ENCODE data around the gene SPACA9.
A peak's percentile ranks its signal among the peaks of the same experiment; 100 is the strongest.

SPACA9 gene

DNA sequence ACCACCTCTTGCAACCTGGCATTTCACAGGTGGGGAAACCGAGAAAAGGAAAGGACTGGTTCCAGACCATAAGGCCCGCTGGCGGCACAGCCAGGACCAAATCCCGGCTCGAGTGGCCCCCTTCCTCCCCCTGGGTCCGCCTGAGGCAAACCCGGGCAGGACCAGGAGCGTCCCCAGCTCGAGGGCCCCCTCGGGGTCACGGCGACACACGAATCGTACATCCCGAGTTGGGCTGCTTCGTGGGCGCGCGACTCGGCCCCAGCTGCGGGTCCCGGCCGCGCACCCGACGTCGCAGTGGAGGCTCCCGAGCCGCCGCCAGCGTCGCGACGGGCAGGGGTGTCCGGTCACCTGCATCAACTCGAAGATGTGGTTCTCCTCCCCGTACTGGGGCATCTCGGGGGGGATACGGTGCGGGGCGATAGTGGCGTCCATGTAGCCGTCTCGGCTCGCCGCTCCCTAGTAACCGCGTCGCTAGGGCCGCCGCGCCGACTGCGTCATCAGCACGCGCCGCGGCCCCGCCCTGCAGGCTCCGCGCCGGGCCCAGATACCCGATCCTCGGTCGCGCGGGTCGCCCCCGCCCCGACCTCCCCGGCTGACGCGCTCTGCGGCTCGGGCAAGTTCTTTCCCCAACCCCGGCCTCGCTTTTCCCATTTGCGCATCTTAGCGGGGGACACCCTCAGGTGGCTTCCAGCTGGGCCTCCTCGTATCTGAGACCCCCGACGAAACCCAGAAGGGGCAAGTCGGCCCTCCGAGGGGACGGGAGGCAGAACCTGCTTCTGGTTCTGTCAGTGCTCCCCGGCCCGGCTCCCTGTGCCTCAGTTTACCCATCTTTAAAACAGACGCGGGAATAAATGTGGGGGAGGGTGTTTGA, 639 bp upstream of the SPACA9 start, which contains the start of gene AK8:
Gene AK8, minus strand, starts transcription at position 461 of the 871 bp plus-strand sequence. Its CDS starts 29 bp downstream, at position 432.
- Mint-ChIP-seq H3K36me3 (ENCODE audit: low read depth) (no peaks in the 10 kb centered on the region), H3K27me3 (ENCODE audit: low read depth) (peaks cover 6% of the 10 kb centered on the region), H3K4me3 (peak within 1 kb of the TSS; percentile 74), H3K27ac (peak within 1 kb of the TSS; percentile 82), H3K9me3 (no peaks in the 10 kb centered on the region), H3K4me1 (ENCODE audit: low read depth) (peaks cover 21% of the 10 kb centered on the region)

DNA sequence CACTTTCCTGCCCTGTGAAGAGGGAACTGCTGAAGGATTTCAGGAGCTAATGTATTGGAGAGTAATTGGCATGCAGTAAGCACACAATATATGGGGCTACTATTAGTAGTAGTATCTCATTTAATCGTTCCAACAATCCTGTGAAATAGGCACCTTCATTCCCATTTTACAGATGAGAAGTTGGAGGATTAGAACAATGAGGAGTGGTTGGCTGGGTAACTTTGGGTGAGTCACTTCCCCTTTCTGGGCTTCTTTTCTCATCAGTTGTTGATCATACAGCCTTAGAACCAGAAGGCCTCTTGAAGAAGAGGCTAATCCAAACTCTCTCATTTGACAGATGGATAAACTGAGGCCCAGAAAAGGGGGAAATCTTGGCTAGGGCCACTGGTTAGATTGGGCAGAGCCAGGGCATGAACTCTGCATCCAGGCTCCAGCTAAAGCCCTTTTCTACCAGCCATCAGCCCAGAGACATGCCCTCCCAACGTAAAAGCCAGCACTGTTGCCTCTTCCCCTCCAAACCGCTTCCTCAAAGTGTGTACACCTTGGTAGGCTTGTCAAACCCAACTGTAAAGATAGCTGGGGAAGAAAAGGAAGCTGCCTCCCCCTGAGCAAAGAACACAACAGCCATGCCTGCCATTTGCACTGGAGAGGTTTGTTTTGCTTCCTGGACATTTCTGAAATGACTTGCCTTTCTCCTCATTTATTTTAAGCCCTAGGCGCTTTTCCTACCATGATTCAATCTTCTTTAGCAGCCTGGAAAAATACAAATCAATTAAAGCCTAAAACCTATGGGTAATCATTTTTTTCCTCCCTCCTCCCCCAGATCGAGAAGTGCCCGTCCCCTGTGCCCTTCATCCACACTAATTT, 992 bp downstream of the SPACA9 start:
- Mint-ChIP-seq H3K27me3 (ENCODE audit: low read depth) (peaks cover 6% of the 10 kb centered on the region), H3K36me3 (ENCODE audit: low read depth) (no peaks in the 10 kb centered on the region), H3K27ac (peak overlapping the region; percentile 82), H3K4me1 (ENCODE audit: low read depth) (peaks cover 18% of the 10 kb centered on the region), H3K4me3 (peak overlapping the region; percentile 74), H3K9me3 (no peaks in the 10 kb centered on the region)

DNA sequence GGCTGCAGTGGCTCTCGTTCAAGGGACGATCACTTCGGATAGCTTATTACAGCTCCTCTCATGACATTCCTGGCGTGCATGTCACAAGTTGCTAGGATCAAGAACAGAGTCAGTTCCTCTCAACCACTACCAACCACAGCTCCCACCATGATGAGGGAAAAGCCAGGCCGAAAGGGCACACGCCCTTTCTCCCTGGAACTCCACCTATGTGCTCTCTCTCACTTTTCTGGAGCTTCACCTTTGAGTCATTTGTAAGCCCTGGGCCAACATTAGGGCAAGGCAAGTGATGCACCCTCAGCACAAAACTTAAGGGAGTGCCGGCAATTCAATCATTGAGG, 1.6 kb downstream of the SPACA9 start:
- H3K4me3 Mint-ChIP-seq, result peak overlapping the region; percentile 74
- peaks cover 6% of the 10 kb centered on the region for H3K27me3 Mint-ChIP-seq (ENCODE audit: low read depth)
- no peaks in the 10 kb centered on the region for H3K9me3 Mint-ChIP-seq
- H3K27ac Mint-ChIP-seq, result peak overlapping the region; percentile 82
- peaks cover 18% of the 10 kb centered on the region for H3K4me1 Mint-ChIP-seq (ENCODE audit: low read depth)
- H3K36me3 Mint-ChIP-seq (ENCODE audit: low read depth), result no peaks in the 10 kb centered on the region

DNA sequence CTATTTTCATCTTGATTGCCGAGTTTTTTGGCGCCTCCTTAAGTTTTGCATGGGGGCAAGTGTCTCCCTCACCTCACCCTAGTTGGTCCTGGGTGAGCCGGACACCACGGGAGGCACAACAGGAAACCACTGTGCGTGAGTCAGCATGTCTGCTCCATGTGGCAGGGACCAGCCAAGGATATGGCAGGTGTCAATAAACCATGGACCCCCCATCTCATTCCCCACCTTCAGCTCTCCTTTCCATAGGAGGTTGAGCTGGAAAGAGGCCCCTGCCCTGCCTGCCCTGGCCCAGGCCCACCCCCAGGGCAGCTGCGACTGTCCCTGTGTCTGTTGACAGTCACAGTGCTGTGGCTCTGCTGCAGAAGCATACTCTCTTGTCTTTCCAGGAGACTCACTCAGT, 3.1 kb downstream of the SPACA9 start:
- Mint-ChIP-seq H3K36me3 (ENCODE audit: low read depth) (no peaks in the 10 kb centered on the region), H3K27me3 (ENCODE audit: low read depth) (no peaks in the 10 kb centered on the region), H3K4me1 (ENCODE audit: low read depth) (peaks cover 18% of the 10 kb centered on the region), H3K4me3 (no peak overlapping the region), H3K27ac (no peak overlapping the region), H3K9me3 (no peaks in the 10 kb centered on the region)

DNA sequence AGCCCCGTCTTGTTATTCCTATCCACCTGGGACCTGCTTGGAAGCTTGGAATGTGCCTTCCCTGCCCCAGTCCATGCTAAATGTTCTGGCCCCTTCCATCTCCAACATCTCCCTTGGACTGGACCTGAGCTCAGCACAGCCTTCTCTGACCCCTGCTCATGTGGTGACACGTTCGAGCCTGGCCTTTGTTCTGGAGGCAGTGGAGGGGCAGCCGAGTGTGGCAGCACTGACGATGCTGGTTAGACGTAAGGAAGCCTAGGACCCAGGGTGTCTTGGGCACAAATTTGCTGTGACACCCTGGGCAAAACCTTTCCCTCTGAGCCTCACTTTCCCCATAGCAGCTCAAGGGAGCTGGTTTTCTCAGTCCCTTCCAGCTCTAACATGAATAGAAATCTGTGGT, 3.9 kb downstream of the SPACA9 start:
- H3K27ac Mint-ChIP-seq, result peak overlapping the region; percentile 57

DNA sequence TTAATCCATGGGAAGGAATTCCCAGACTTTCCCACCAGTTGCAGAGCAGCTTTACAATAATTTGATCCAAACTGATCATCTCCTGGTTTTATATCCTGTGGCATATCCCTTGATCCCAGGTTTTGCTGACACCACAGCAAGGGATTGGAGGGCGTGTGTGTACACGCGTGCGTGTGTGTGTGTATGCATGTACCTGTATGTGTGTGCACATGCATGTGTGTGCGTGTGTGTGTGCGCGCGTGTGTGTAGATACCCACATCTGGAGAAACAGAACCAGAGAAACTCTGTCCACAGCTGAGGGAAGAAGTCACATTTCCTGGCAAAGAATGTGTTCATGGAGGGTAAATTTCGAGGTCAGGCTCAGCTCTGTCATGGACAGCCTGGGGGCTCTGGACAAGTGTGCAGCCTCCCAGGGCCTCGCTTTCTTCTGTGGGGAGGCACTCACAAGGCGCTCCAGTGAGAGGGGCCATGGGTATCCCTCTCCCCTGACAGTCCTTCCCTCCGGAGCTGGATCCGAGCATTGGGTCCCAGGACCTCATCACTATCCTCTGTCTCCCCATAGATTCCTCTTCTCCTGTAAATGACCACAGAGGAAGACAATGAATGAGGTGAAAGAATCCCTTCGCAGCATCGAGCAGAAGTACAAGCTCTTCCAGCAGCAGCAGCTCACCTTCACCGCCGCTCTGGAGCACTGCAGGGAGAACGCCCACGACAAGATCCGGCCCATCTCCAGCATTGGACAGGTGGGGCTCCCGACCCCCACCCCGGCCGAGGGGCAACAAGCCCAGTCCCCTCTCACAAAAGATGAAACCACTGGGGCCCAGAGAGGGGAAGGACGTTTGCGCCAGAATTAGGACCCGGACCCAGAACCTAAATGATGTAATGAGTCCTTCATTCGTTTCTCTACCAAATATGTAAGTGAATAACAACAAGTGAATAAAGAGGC, 4.9 kb downstream of the SPACA9 start:
- Mint-ChIP-seq H3K27me3 (ENCODE audit: low read depth) (no peaks in the 10 kb centered on the region), H3K27ac (no peak overlapping the region), H3K9me3 (no peaks in the 10 kb centered on the region), H3K4me1 (ENCODE audit: low read depth) (peaks cover 18% of the 10 kb centered on the region), H3K36me3 (ENCODE audit: low read depth) (no peaks in the 10 kb centered on the region), H3K4me3 (no peak overlapping the region)

More for the DNA sequence above, 3.9 kb downstream of the SPACA9 start:
- H3K4me3 Mint-ChIP-seq, result no peak overlapping the region
- H3K36me3 Mint-ChIP-seq (ENCODE audit: low read depth), result no peaks in the 10 kb centered on the region
- H3K27me3 Mint-ChIP-seq (ENCODE audit: low read depth), result no peaks in the 10 kb centered on the region
- peaks cover 18% of the 10 kb centered on the region for H3K4me1 Mint-ChIP-seq (ENCODE audit: low read depth)
- no peaks in the 10 kb centered on the region for H3K9me3 Mint-ChIP-seq

DNA sequence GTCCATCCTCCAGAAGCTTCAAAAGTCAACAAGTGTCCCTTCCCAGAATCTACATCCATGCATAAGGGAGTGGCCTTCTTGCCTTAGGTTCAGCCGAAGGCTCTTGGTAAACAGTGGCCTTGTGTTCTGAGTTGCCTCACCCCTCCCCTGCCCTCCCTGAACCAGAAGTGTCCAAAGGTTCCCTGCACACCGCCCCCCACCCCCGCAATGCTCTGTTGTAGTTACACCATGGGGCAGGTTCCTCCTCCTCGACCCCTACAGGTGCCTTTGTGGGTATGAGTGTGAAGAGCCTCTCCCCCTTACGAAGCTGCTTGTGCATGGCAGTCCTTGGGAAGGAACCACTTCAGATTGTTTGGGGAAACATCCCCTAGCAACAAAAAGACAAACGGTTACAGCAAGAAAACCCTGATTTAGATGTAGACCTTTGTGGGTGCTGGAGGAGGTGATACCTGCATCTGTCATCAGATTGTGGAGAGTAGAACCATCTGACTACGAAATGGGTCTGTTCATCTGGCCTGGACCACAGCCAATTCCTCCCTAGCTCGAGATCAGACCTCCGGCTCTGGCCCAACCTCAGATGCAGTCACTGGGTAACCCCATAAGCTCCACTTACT, 7.1 kb downstream of the SPACA9 start:
- H3K27ac Mint-ChIP-seq, result no peak overlapping the region
- no peaks in the 10 kb centered on the region for H3K9me3 Mint-ChIP-seq
- H3K27me3 Mint-ChIP-seq (ENCODE audit: low read depth), result no peaks in the 10 kb centered on the region
- no peaks in the 10 kb centered on the region for H3K36me3 Mint-ChIP-seq (ENCODE audit: low read depth)
- peaks cover 9% of the 10 kb centered on the region for H3K4me1 Mint-ChIP-seq (ENCODE audit: low read depth)
- H3K4me3 Mint-ChIP-seq, result no peak overlapping the region

DNA sequence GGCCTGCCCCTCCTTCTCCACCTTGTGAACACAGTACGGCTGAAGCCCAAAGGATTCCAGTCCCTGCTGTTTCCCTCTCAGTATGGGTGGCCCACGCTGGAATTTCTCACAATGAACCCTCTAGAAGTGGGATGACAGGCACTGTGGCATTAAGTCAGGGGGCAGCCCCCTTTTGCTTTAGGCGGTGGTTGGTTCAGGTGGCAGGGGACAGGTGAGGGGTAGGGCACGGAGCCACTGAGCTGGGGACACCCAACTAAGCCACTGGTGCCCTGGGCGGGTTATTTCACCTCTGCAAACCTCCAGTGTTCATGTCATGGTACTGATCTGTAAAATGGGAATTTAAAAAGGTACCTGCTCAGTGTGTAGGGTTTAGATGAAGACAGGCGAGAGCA, 7.6 kb downstream of the SPACA9 start:
- no peak overlapping the region for H3K4me3 Mint-ChIP-seq
- no peaks in the 10 kb centered on the region for H3K27me3 Mint-ChIP-seq (ENCODE audit: low read depth)
- H3K27ac Mint-ChIP-seq, result no peak overlapping the region
- peaks cover 9% of the 10 kb centered on the region for H3K4me1 Mint-ChIP-seq (ENCODE audit: low read depth)
- no peaks in the 10 kb centered on the region for H3K36me3 Mint-ChIP-seq (ENCODE audit: low read depth)
- H3K9me3 Mint-ChIP-seq, result no peaks in the 10 kb centered on the region

DNA sequence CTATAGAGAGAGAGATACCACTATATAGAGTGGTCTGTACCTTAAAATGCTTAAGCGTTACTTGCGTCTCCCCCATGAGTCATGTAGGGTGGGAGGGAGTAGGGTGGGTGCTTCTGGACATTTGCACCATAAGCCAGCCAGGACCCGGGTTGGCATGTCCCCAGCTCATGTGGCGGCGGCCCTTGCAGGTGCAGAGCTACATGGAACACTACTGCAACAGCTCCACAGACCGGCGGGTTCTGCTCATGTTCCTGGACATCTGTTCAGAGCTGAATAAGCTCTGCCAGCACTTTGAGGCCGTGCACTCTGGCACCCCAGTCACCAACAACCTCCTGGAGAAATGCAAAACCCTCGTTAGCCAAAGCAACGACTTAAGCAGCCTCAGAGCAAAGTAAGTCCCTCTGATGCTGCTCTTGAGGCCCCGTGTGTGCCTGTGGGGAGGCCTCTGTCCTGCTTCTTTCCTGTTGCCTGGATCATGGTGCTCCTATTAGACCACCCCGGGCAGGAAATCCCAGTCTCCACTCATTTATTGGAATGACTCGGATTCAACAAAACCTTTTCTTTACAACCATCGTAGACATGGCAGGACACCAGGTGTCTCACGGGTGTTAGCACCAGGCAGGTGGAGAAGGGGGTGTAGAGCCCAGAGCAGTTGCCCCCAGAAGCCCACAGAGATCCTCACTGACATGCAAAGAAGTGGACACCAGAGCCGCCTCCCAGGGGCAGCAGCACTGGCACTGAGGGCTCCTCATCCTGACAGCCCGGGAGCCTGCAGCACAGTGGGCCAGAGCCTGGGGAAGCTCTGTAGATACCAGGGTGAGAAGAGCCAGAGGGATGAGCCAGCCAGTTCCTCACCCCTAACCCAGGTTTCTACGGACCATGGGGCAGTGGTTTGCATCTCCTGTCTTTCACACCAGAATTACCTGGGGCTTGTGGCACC, 8.8 kb downstream of the SPACA9 start:
- H3K4me1 Mint-ChIP-seq (ENCODE audit: low read depth), result peaks cover 6% of the 10 kb centered on the region
- H3K36me3 Mint-ChIP-seq (ENCODE audit: low read depth), result no peaks in the 10 kb centered on the region
- H3K27ac Mint-ChIP-seq, result no peak overlapping the region
- H3K4me3 Mint-ChIP-seq, result no peak overlapping the region
- H3K9me3 Mint-ChIP-seq, result no peaks in the 10 kb centered on the region
- H3K27me3 Mint-ChIP-seq (ENCODE audit: low read depth), result no peaks in the 10 kb centered on the region

DNA sequence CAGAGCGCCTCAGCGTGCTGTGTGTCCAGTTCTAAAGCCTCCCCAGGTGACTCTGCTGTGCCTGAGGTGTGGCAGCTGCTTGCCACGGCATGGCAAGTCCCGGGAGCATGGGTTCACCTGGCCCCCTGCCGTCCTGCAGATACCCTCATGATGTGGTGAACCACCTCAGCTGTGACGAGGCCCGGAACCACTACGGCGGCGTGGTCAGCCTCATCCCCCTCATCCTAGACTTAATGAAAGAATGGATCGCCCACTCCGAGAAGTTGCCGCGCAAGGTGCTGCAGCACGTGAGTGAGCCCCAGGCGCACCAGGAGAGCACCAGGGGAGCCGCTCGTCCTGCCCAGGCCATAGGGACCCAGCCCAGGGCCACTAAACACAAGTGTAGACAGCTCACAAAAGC, 9.5 kb downstream of the SPACA9 start:
- no peaks in the 10 kb centered on the region for H3K4me1 Mint-ChIP-seq (ENCODE audit: low read depth)
- H3K36me3 Mint-ChIP-seq (ENCODE audit: low read depth), result no peaks in the 10 kb centered on the region
- no peaks in the 10 kb centered on the region for H3K9me3 Mint-ChIP-seq
- no peak overlapping the region for H3K4me3 Mint-ChIP-seq
- no peaks in the 10 kb centered on the region for H3K27me3 Mint-ChIP-seq (ENCODE audit: low read depth)
- H3K27ac Mint-ChIP-seq, result no peak overlapping the region

DNA sequence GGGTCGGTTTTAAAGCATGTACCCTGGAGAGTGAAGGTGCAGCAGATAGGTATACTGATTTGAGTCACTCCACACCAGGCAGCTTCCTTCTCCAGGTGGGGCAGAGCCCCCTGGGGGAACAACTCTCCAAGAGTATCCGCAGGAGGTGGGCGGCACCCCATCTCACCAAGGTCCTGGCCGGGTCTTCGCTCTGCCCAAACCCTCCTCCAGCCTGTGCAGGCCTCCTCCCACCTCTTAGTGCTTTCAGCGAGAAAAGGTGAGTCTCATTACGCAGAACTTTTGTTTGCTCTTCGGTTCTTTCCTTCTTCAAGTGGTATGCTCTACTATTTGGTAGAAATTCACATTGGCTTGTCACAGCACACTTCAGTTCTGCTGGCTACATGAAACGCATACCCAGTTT, 13.7 kb downstream of the SPACA9 start:
- no peaks in the 10 kb centered on the region for H3K27me3 Mint-ChIP-seq (ENCODE audit: low read depth)
- peaks cover 2% of the 10 kb centered on the region for H3K4me1 Mint-ChIP-seq (ENCODE audit: low read depth)
- no peak overlapping the region for H3K27ac Mint-ChIP-seq
- no peak overlapping the region for H3K4me3 Mint-ChIP-seq
- no peaks in the 10 kb centered on the region for H3K9me3 Mint-ChIP-seq
- H3K36me3 Mint-ChIP-seq (ENCODE audit: low read depth), result peaks cover 16% of the 10 kb centered on the region

DNA sequence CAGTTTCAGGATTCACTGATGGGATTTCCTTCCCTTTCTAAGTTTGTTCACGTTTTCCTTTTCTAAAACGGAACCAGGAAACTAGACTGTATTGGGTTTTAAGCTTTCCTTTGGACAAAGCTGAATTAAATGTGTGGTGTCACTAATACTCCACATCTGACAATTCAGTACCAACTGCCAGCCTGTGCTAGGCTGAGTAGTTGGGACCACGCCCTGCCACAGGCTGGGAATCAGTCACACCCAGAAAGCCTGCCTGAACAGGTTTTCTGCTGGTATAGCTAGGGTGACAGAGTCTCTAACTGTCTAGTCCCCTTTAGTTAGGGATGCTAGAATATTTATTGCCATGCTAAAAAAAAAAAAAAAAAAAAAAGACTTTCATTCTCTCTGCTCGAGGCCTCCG, 15.6 kb downstream of the SPACA9 start:
- H3K36me3 Mint-ChIP-seq (ENCODE audit: low read depth), result peaks cover 19% of the 10 kb centered on the region
- H3K27ac Mint-ChIP-seq, result no peak overlapping the region
- peaks cover 2% of the 10 kb centered on the region for H3K4me1 Mint-ChIP-seq (ENCODE audit: low read depth)
- no peaks in the 10 kb centered on the region for H3K27me3 Mint-ChIP-seq (ENCODE audit: low read depth)
- no peaks in the 10 kb centered on the region for H3K9me3 Mint-ChIP-seq
- H3K4me3 Mint-ChIP-seq, result no peak overlapping the region

All from T-helper 1 cell treated with Interleukin-12 subunit alpha and Interleukin-12 subunit beta and Interleukin-4 antibody, amounts not matched to agents 30 μg/mL and 1 μg/mL, for 36 hours (primary cell).